AML-193 (cell line): ENCODE results near the gene MADCAM1.
"Not testable (repeated sequence)": the region's sequence is repeated elsewhere in the genome, so short reads cannot be mapped to it uniquely, and the experiment has no call there.

ENCODE experiments used
- DNase-seq, 2 experiments: peaks; one replicate each; lab custom pipeline; 2025; lab: John Stamatoyannopoulos, UW

Gene MADCAM1

GRCh38 chr19:465056-465816 lies 31.1 kb upstream of the MADCAM1 start:
- no peak for DNase-seq

- no peak for DNase-seq
Observed at GRCh38 chr19:467554-467953, 28.7 kb upstream of the MADCAM1 start.

DNA sequence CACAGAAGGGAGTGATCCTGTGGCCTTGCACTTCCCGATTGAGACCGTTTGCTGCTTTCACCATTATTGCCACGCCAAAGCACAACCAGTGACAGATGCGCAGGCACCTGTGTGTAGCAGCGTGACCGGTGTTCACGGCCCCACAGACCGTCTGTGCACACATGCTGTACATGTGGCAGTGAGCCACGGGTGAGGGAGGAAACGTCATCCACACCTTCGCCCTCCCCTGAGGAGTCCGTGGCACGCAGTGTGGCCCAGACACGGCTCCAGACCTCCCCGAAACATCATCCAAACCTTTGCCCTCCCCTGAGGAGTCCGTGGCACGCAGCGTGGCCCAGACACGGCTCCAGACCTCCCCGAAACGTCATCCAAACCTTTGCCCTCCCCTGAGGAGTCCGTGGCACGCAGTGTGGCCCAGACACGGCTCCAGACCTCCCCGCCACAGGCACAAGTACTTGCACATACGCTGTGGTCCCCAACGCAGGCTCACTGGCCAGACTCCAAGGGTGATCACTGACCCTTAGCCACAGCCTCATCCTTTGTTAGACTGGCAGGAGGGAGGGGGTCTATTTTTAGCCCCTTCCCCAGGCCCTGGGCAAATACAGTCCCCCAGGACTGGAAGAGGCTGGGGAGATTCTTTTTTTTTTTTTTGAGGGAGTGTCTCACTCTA lies 27.6 kb upstream of the MADCAM1 start:
- DNase-seq: no peak

GRCh38 chr19:469833-470232 lies 26.5 kb upstream of the MADCAM1 start:
- DNase-seq: no peak

DNA sequence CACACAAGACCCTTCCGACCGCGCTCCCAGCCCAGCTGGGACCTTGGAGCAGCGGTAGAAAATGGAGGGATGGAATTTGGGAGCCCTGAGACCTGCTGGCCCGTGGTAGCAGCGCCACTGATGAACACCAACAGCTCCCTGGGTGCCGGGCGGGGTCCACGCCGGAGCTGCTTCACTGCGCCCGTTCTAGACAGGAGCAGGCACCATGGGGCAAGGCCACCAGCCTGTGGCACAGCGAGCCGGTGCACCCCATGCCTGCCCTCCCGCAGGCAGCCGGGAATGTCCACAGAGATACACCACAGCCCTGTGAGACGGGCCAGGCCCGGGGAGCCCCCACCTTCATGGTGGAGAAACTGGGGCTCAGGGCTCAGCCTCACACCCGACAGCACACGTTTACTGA lies 25.6 kb upstream of the MADCAM1 start:
- DNase-seq: no peak

DNA sequence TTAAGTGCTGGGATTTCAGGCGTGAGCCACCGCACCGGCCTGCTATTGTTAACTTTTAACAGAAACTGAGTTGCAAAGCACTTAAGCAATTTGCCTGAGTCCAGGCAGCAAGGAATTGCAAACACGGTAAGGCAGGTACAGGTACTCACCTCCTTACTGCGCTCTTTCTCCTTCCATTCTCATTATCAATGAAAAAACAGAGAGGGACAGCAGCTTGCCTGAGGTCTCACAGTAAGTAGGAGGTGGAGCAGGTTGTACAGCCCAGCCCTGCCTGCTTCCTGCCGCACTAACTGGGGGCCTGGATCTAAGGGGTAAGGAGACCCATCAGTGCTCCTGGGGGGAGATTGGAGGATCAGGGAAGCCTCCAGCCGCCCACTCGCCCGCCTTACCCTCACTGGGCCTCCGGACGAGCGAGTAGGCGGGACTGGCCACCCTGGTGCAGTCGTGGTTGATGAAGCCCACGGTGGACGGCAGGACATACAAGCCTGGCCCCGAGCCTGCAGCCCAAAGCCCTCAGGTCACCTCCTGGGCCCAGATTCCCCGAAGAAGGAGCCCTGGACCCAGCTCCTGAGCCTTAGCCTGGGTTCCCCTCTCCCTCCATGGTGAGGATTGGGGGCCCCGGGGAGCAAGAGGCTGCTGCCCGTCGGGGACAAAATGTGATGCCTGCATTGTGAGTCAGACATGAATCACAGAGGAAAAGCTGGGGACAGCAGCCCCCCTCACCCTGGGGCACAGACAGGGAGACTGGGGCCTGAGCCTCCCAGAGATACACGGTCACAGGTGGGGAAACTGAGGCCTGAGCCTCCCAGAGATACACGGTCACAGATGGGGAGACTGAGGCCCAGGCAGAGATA lies 24.1 kb upstream of the MADCAM1 start:
- no peak for DNase-seq

DNA sequence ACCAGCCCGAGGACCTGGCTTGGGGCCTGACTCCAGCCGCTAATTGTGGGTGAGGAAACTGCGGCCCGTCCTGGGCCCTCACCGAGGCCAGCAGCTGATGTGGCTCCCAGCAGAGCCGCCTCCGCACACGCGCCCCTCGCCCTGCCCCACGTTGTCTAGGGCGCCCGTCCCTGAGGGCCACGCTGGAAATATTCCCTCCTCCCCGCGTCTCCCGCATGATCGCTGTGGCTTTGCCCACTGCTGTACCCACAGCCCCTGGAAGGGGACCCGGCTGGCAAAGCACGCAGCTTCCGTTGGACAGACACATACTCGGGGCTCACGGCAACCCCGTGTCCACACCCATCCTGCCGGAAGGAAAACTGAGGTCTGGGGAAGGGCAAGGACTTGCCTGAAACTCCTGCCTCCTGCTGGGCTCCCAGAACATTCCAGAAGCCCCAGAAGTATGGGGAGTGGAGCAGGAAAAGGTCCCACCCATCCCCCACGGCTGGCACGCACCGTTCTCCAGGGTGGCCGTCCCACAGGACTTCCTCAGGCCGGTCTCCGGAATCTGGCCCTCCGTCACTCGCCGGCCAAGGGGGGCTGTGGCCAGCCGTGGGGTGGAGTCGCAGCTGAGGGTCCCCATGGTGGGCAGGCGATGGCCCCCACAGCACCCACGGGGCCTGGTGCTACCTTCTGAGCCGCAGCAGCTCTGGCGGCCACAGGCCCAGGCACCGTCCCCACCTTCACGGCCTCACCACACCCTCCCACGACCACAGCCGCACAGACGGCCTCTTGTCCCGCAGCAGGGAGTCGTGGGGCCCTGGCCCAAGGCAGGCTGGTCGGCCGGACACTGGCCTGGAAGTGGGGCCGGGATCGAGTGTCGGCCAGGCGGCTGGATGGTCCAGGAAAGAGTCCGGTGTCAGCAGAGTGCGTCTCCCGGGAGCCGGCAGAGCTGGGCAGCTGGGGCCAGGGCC lies 21.9 kb upstream of the MADCAM1 start:
- no peak for DNase-seq

DNA sequence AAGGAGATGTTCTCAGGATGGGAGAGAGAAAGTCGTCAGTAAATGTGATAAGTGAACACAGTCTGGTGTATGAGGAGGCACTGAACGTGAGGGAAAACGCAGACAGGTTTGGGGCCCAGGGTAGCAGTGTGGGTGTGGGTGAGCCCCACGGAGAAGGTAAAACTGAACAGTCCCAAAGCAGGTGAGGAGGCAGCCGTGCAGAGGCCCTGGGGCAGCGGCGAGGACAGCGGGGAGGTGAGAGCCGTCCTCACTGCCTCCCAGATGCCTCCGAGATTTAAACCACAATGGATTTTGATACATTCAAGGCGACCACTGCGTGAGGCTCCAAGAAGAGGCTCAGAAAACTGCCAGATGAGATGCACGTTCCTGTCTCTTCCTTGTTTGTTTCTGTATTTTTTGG lies 20.9 kb upstream of the MADCAM1 start:
- DNase-seq: no peak

GRCh38 chr19:478236-478903 lies 17.9 kb upstream of the MADCAM1 start:
- DNase-seq: no peak

GRCh38 chr19:478976-479375 lies 17.3 kb upstream of the MADCAM1 start:
- DNase-seq: no peak

GRCh38 chr19:480016-480855 lies 16.1 kb upstream of the MADCAM1 start:
- no peak for DNase-seq

DNA sequence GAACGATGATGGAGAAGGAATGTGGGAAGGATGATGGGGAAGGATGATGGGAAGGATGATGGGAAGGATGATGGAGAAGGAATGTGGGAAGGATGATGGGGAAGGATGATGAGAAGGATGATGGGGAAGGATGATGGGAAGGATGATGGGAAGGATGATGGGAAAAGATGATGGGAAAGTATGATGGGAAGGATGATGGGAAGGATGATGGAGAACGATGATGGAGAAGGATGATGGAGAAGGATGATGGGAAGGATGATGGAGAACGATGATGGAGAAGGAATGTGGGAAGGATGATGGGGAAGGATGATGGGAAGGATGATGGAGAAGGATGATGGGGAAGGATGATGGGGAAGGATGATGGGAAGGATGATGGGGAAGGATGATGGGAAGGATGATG lies 15.2 kb upstream of the MADCAM1 start:
- not testable (repeated sequence) for DNase-seq

GRCh38 chr19:482186-483041 lies 13.9 kb upstream of the MADCAM1 start:
- no peak for DNase-seq

DNA sequence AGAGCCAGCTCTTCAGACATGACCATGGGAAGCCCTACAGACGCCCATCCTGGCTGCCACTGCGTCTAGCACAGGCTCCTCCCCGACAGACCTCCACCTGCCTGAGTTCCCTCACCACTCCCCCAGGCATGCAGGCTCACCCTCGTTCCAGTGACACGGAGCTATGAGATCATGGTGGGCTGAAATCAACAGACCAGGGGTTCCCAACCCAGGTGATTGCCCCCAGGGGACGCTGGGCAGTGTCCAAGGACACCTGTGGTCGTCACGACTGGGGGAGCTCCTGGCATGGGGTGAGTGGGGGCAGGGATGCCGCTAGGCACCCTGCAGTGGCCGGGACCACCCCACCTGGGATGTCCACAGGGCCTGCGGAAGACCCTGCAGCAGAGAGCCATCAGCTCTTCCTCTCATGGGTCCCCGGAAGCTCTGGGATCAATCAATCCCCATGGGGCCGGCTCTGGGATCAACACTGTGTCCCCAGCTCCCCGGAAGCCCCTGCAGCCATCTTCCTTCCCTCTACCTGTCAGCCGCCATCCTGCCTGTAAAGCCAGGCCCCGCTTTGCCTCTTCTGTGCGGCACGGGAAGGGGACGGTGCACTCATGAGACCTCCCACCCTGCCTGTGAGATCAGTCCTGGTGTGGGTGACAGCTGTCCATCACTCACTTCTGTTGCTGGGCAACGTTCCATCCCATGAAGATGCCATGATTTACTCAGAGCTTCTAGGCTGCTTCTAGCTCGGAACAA lies 12.8 kb upstream of the MADCAM1 start:
- DNase-seq: no peak

DNA sequence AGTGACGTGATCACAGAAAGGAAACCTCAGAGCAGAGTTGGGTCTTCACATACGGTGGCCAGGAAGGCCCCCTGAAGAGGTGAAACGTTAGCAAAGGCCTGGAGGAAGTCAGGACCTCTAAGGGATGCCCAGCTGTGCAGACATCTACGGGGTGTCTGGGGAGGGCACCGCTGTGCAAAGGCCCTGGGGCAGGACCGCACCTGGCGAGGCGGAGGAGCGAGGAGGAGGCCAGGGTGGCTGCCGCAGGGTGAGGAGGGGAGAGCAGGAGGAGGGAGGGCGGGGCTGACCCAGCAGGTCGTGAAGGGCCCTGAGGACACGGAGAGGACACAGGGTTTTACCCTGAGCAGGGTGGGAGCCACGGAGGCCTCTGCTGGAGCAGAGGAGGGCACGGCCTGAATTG lies 11.8 kb upstream of the MADCAM1 start:
- no peak for DNase-seq

GRCh38 chr19:485077-485476 lies 11.2 kb upstream of the MADCAM1 start:
- no peak for DNase-seq

DNA sequence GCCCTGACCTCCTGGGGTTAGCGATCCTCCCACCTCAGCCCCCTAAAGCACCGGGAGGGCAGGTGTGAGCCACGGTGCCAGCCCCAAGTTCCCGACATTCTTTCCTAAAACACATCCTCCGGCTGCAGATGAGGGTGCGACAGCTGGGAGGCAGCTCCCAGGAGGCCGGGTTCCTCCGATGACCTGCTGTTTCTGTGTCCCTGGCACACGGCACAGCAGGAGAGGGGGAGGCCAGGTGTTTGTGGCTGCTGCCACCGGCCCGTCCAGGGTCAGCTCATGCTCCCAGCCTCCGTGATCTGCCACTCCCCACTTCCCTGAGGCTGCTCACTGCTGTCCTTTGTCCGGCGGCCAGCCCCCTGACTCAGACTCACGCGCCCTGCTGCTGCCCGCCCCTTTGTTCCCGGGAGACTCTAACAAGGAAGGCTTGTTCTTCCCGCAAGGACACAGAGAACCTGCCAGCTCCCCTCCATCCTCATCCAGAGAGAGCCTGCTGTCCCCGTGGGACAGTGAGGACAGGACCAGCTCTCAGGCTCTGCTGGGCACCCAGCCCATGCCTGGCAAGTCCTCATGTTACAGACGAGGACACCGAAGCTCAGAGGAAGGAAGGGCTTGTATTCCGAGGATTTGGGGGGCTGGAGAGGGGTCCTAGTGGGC lies 10.6 kb upstream of the MADCAM1 start:
- DNase-seq: no peak
